GM21576 (cell line): ENCODE data around the gene F12.
"Not testable (repeated sequence)": the region's sequence is repeated elsewhere in the genome, so short reads cannot be mapped to it uniquely, and the experiment has no call there.

Source experiments
- ATAC-seq: cut with Tn5 transposase; IDR thresholded peaks from one replicate; pipeline ENCODE4 v1.9.1; 2021; ENCODE audit warnings: mild to moderate bottlenecking, moderate library complexity; ENCODE audit not compliant: unreplicated experiment

F12 gene

DNA sequence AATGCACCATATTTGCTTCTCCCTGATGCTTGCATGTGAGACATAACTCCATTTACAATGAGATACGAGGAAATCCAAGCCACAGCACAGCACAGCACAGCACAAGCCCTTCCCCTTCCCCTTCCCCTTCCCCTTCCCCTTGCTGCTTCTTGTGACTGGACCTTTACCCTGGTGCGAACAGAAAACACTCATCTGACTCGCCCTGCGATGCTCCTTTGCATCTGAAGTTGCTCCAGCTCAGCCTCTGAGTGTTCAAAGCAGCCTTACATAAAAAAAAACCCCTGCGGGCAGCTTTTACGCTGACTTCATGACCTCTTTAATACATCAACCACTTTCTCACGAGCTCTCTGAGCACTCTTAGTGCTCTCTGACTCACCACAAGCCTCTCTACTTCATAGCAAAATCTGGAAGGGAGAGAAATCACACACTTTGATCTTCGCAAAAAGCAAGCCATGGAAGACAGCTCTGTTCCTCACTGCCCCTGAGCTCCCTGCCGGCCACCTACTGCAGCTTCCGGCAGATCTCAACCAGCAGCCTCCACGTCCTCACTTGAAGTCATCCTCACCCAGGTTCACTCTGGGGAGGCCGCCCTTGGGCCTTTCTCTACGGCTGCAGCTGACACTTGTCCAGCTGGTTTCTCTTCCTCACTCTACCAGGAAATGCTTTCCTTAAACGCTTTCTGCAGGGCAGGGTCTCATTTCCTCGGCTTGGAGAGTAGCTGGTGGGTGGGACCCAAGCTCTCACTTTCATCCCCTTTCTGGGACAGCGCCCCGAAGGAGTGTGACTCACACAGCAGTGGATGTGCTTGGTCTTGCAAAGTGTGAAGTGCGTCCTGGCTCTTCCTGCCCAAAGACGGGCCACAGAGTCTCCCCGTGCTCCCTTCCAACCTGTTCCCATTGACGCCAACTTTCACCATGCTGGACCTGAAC, 19.9 kb downstream of the F12 start:
- peak; percentile 43 for ATAC-seq

- no peak for ATAC-seq
Measured at GRCh38 chr5:177388521-177389052, 20.8 kb downstream of the F12 start.

DNA sequence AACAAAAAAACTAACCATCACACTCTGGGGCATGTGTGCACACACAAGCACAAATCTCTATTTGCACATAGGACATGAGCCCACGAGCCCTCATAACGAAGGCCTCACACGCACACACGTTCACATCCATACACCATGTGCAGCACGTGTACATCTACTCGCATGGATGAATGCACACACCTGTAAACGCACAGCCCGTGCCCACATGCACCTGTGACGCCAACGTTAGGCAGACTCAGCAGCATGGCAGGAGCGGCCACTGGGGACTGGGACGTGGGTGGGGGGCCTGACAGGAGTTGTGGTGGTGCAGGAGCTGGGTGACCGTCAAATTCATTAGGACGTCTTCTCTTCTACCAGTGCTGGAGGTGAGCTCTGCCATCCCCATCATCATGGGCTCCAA, 22.0 kb downstream of the F12 start:
- no peak for ATAC-seq

DNA sequence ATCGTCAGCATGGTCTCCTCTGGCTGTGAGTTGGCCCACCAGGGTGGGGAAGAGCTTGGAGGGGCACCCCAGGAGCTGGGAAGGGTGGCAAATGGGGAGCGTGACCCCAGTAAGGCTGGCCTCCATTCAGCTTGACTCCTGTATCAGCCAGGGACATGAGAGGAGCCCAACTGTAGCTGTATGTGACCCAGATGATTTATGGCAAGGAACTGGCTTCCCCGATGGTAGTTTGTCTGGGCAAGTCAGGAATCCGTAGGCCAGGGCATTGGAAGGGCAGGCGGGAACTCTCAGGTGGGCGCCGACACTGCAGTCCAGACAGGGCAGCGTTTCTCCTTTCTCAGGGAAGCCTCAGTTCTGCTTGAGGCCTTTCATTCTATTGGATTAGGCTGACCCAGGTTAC, 22.8 kb downstream of the F12 start:
- no peak for ATAC-seq

DNA sequence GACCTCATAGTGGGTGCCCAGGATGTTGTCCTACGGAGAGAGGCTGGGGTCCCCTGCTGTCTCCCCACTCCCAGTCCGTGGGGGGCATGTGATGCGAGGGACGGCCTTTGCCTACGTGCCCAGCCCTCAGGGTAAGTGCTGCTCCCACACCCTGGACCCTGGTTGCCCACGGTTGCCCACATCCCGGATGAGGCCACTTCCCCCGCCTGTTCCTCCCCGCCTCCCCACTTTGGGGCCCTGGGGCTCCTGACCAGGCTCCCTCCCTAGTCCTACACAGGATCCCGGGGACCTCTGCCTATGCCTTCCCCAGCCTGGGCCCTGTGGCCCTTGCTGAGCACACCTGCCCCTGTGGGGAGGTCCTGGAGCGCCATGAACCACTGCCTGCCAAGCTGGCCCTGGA, 23.6 kb downstream of the F12 start:
- ATAC-seq = no peak

DNA sequence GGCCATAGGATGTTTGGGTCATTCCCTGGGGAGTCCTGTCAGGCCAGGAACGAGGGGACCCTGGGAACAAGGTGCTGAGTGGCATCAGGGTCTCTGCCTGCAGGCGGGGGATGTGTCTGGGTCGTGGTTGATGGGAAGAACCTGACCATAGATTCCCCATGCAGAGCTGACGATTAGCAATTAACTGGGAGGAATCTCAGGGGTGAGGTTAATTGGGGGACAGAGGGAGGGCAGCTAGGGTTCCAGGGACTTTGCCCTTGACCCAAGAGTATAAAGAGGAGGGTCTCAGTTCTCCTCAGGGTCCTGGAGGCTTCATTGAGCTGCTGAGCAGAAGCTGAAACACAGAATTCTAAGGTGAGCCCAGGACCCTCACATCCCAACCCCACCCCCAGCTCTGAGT, 25.2 kb downstream of the F12 start, which contains the start of gene SLC34A1:
Gene SLC34A1 (plus strand): TSS at position 301 of the 400 bp plus-strand sequence. CDS start 1,308 bp downstream, outside the sequence.
- no peak for ATAC-seq

- no peak for ATAC-seq
Measured at GRCh38 chr5:177383181-177383580, 26.2 kb downstream of the F12 start.

- ATAC-seq = no peak
Measured at GRCh38 chr5:177382423-177383029, 26.8 kb downstream of the F12 start.

DNA sequence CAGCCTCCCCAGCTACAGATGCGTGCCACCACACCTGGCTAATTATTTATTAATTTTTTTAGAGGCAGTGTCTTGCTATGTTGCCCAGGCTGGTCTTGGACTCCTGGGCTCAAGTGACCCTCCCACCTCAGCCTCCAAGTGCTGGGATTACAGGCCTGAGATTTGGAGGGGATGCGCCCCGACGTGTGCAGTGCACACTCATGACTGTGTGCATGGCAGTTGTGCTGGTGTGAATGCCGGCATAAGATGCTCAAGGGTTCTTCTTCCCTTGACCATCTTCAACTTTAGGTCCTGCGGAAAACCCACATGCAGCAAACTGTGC, 28.6 kb downstream of the F12 start:
- no peak for ATAC-seq

GRCh38 chr5:177378884-177379883, 30.2 kb downstream of the F12 start:
- no peak for ATAC-seq

DNA sequence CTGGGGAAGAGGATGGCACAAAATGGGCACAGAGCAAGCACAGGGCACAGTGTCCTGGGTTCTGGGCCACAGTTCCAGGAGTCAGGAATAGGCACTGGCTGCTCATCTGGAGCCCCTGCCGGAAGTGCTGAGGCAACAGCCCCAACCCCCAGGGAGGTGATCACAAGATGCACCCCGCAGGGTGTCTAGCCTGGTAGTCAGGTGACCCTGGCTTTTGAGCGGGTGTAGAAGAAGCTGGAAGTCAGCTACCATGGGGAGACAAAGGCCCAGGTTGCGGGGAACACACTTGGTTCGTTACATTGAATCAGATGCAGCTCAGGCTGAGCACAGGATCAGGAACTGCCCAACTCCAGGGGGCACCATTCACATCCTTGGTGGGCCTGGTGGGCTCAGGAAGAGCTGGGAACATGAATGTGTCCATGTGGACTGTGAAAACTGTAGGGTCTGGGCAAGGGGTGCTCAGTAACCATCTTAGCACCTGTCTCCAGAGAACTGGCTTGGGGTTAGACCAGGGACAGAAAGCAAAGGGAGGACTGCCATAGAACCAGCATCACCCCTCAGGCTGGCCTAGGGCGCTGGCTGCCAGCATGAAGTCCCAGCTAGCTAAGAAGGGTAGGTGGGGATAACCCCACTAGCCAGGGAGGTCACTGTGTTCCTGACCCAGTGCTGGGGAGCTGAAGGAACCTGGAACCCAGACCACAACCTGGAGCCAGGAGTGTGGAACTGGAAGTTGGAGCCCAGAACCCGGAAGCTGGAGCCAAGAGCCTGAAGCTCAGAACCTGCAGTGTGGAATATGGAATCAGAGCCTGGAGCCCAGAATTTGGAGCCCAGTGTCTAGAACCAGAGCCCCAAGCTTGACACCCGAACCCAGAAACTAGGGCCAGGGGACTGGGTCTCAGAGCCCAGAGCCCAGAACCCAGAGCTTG, 31.2 kb downstream of the F12 start:
- ATAC-seq = no peak

GRCh38 chr5:177376107-177376506, 33.3 kb downstream of the F12 start:
- no peak for ATAC-seq

GRCh38 chr5:177375516-177375915, 33.8 kb downstream of the F12 start:
- ATAC-seq = not testable (repeated sequence)

DNA sequence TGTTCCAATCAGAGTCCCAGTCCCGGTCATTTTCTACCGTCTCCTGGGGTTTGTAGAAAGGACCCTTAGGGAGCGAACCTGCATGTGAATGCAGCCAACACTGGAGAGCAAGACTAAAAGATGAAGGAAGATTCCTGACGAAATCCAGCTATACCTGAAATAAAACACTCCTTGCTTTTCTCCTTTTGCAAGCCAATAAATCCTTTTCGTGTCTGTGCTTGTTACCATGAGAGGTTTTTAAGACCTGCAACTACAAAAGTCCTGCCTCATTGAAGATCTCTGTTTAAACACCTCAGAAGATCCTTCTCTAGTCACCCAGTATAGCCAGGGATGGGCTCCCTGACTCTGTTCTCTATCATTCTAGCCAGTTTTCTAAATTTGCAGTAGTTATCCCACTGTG, 35.2 kb downstream of the F12 start:
- no peak for ATAC-seq

DNA sequence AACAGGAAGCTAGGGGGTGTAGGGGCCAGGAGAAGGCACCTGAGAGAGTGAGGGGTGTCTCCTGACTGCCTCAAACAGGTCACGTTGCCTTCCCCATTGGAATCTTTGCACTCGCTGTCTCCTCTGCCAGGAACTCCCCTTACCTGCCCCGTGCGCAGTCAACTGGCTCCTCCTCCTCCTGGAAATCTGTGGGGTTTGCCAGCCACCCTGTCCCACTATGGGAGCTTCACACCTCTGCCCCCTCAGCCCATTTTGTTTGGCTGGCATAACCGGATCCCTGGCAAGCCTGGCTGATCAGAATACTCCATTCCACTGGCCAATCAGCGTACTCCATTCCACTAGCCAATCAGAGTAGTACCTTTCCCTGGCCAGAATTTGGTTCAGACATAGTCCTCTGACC, 35.6 kb downstream of the F12 start:
- no peak for ATAC-seq

DNA sequence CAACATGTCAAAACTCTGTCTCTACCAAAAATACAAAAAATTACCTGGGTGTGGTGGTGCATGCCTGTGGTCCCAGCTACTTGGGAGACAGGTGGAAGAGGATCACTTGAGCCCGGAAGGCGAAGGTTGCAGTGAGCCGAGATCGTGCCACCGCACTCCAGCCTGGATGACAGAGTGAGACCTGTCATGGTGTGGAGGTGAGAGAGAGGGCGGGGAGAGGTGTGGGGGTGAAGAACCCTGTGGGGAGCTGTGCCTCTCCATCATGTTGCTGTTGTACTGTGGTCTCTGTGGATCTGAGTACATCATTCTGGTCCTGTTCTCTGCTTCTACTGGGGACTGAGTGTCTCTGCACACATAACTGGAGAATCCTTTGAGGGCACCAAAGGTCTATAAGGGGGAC, 36.5 kb downstream of the F12 start:
- ATAC-seq = no peak

GRCh38 chr5:177372034-177372896, 37.1 kb downstream of the F12 start:
- no peak for ATAC-seq

DNA sequence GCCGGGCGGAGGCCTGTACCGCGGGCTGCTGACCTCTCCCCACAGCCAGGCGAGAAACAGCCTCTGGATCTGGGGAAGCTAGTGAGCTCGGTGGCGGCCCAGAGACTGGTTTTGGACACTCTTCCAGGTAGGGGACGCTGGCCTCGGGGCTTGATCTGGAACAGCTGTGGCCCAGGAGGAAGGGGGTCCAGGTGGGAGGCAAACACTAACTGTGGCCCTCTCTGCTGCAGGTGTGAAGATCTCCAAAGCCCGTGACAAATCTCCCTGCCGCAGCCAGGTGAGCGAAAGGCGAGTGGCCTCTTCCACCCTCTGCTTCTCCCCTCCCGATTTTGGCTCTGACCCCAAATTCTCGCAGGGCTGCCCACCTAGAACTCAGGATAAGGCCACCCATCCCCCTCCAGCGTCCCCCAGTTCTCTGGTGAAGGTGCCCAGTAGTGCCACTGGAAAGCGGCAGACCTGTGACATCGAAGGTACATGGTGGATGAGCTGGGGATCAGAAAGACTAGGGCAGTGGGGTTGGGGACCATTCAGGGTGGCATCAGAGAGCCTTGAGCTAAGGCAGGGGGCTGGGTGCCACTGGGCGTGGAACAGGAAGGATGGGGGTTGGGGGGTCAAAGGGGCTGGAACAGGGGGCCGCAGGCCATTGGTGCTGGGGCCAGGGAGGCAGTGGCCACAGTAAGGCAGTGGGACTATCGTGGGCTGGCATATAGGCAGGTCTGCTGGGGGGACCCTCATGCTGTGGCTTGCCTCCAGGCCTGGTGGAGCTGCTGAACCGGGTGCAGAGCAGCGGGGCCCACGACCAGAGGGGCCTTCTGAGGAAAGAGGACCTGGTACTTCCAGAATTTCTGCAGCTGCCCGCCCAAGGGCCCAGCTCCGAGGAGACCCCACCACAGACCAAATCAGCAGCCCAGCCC, 38.0 kb downstream of the F12 start:
- no peak for ATAC-seq
